Smooth muscle cell of bladder (primary cell): ENCODE results near the gene MKI67. TPM values are rescaled to one million over a fixed set of nuclear protein-coding genes. Genes with fewer than 3 reads are reported as not detected.

Experiments used
- total RNA-seq: library from RNA; depleted of rRNA; stranded (reverse); fragments of >200 nt; gene quantifications from 2 replicates; pipeline ENCODE4 v1.2.3, GENCODE V29; 2014

MKI67 gene
- 0.74 and 1.6 TPM in 2 replicates for total RNA-seq

GRCh38 chr10:128125944-128126764 lies at the start of gene MKI67:
Gene MKI67 (minus strand): TSS chr10:128126423. CDS start chr10:128125667, 756 bp downstream.

Other genes starting within 250 kb of the MKI67 start
- not detected in 2 replicates for gene CLRN3, start 233.5 kb downstream of the MKI67 start, total RNA-seq
- 1.2 and 1.6 TPM in 2 replicates for gene PTPRE, start 219.3 kb downstream of the MKI67 start, total RNA-seq